Neural crest cell (in vitro differentiated cells): ENCODE data around the gene HUS1B. TPM values are rescaled to one million over a fixed set of nuclear protein-coding genes. Genes with fewer than 3 reads are reported as not detected.

Experiments used
- DNase-seq: peaks from one replicate; pipeline ENCODE4 v3.0.0; 2021; ENCODE audit warnings: low read depth, mixed read lengths, low spot score
- H3K27ac Mint-ChIP-seq: one replicate; pipeline ENCODE4 v1.8.0; 2021; ENCODE audit warnings: mild to moderate bottlenecking, mixed read lengths; ENCODE audit not compliant: unreplicated experiment
- H3K27me3 Mint-ChIP-seq: 2 replicates; pipeline ENCODE4 v1.8.0; 2021; ENCODE audit warnings: low read depth, mild to moderate bottlenecking, mixed read lengths
- H3K36me3 Mint-ChIP-seq: 2 replicates; pipeline ENCODE4 v1.8.0; 2021; ENCODE audit warnings: low read depth, mild to moderate bottlenecking, mixed read lengths
- H3K4me1 Mint-ChIP-seq: 2 replicates; pipeline ENCODE4 v1.8.0; 2021; ENCODE audit warnings: mixed read lengths
- H3K4me3 Mint-ChIP-seq: one replicate; pipeline ENCODE4 v1.8.0; 2021; ENCODE audit warnings: mild to moderate bottlenecking, mixed read lengths
- H3K9me3 Mint-ChIP-seq: 2 replicates; pipeline ENCODE4 v1.8.0; 2021; ENCODE audit warnings: mixed read lengths
- total RNA-seq: library from RNA; stranded (reverse); gene quantifications from 2 replicates; pipeline ENCODE4 v1.2.1, GENCODE V29; 2021
- TF ChIP-seq, protein P1 (sequence below): fragments of 200-600 bp; sonication (generic); conservative IDR thresholded peaks from 2 replicates; pipeline ENCODE4 v1.5.0; 2021; ENCODE audit warnings: antibody characterized with exemption, mild to moderate bottlenecking

HUS1B gene
- total RNA-seq, 1 donor from 2014 or later, result 0.40 TPM

DNA sequence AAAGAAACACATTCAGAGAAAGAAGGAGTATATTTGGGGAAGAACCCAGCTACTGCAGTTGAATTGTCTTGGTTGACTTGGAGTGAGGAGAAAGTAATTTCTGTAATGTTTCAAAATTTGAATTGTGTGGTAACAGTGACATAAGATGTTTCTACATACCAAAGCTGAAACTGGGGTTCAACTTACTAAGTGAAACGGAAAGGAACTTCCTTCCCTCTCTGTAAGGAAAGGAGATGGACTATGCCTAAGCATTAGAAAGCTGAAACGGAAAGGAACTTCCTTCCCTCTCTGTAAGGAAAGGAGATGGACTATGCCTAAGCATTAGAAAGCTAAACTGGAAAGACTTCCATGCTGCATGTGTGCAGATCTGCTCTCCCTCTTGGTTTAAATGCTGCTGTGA, 46.0 kb downstream of the HUS1B start:
- Mint-ChIP-seq H3K4me1 (peaks cover 5% of the 10 kb centered on the region), H3K27me3 (no peaks in the 10 kb centered on the region), H3K9me3 (no peaks in the 10 kb centered on the region), H3K36me3 (peaks cover 13% of the 10 kb centered on the region), H3K27ac (no peak overlapping the region), H3K4me3 (no peak overlapping the region)
- DNase-seq, result no peak
- TF ChIP-seq, protein P1, sequence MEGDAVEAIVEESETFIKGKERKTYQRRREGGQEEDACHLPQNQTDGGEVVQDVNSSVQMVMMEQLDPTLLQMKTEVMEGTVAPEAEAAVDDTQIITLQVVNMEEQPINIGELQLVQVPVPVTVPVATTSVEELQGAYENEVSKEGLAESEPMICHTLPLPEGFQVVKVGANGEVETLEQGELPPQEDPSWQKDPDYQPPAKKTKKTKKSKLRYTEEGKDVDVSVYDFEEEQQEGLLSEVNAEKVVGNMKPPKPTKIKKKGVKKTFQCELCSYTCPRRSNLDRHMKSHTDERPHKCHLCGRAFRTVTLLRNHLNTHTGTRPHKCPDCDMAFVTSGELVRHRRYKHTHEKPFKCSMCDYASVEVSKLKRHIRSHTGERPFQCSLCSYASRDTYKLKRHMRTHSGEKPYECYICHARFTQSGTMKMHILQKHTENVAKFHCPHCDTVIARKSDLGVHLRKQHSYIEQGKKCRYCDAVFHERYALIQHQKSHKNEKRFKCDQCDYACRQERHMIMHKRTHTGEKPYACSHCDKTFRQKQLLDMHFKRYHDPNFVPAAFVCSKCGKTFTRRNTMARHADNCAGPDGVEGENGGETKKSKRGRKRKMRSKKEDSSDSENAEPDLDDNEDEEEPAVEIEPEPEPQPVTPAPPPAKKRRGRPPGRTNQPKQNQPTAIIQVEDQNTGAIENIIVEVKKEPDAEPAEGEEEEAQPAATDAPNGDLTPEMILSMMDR, result no peak

DNA sequence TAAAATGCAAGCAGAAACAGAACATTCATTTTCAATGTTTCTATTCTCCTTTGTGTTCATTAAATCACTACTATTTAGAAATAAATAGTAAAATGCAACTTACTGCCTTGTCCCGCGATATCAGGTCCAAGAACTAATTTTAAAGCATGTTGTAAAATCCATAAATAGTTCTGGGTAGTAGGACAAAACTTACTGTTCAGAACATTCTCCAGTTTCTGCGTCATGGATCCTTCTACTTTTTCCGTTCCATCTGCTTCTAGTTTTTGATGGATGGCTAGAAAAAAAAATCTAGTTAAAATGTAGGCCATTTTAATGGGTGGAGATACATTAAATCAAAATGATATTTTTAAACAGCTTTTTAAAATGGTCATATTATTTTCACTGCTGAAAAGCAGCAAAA, 47.0 kb downstream of the HUS1B start:
- Mint-ChIP-seq H3K4me1 (peaks cover 5% of the 10 kb centered on the region), H3K27me3 (no peaks in the 10 kb centered on the region), H3K4me3 (no peak overlapping the region), H3K9me3 (no peaks in the 10 kb centered on the region), H3K27ac (no peak overlapping the region), H3K36me3 (peaks cover 14% of the 10 kb centered on the region)
- DNase-seq, result no peak
- TF ChIP-seq, protein P1, result no peak

DNA sequence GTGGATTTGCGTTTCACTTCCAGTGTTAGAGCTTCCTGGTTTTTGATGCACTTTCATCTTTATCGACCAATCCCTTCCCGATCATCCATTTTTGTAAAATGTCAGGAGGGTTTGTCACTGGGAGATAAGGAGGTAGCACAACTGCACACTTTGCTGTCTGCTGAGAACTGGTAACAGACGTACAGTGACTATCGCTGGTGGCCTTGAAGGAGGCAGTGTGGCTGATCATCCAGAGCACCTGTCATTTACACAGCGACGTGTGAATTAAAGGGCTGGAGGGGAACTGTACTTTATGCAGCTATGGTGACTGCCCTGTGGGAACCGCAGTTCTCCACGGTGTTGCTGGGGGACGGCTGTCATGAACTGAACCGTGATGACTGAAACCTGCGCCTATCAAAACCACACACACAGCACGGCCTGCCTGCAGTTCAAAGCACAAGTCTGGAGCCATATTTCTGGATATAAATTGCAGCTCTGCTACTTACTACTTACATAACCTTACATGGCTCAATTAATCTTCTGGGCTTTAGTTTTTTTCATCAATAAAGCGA, 50.0 kb downstream of the HUS1B start:
- no peaks in the 10 kb centered on the region for H3K4me1 Mint-ChIP-seq
- no peak overlapping the region for H3K27ac Mint-ChIP-seq
- no peak for DNase-seq
- peaks cover 12% of the 10 kb centered on the region for H3K36me3 Mint-ChIP-seq
- no peak overlapping the region for H3K4me3 Mint-ChIP-seq
- no peaks in the 10 kb centered on the region for H3K9me3 Mint-ChIP-seq
- TF ChIP-seq, protein P1, result no peak
- H3K27me3 Mint-ChIP-seq, result no peaks in the 10 kb centered on the region

Other genes starting within 250 kb of the HUS1B start
- 22.6 and 24.9 TPM in 2 replicates for gene EXOC2, start 36.0 kb upstream of the HUS1B start, total RNA-seq